ENCODE results near the gene PCAT7. TPM values are rescaled to one million over a fixed set of nuclear protein-coding genes. Genes with fewer than 3 reads are reported as not detected.
"Not testable (repeated sequence)": the region's sequence is repeated elsewhere in the genome, so short reads cannot be mapped to it uniquely, and the experiment has no call there.

Gene PCAT7
- total and polyA plus RNA-seq, 2 donors (not counting 3 experiments of a cell fraction or from before 2014, with no cell fraction given), result not detected

- Histone ChIP-seq H3K9me1 (replicated peaks; ENCODE audit: control insufficient read depth, extremely low read depth, insufficient read depth, low read length) (no peaks in the 10 kb centered on the region), H4K20me1 (replicated peaks; ENCODE audit: control insufficient read depth, extremely low read depth, insufficient read depth, low read length) (no peaks in the 10 kb centered on the region), H3K27ac (ENCODE audit: insufficient read depth, low read depth, low read length) (no peak overlapping the region), H3K9ac (replicated peaks; ENCODE audit: extremely low read depth, insufficient read depth, low read length) (no peak overlapping the region), H2AFZ (ENCODE audit: low read depth, low read length) (no peak overlapping the region), H3K4me2 (ENCODE audit: insufficient read depth, low read length) (no peak overlapping the region), H3K4me1 (ENCODE audit: control insufficient read depth, extremely low read depth, insufficient read depth, low read length) (no peaks in the 10 kb centered on the region), H3K9me3 (replicated peaks; ENCODE audit: control insufficient read depth, insufficient read depth, low read length) (no peaks in the 10 kb centered on the region), H3K27me3 (ENCODE audit: control insufficient read depth in 2 of 2, insufficient read depth in 2 of 2, low read length in 2 of 2) (no peaks in the 10 kb centered on the region), H3K4me3 (replicated peaks in 1 of 3; ENCODE audit: insufficient read depth in 1 of 3, low read depth in 1 of 3, low read length in 3 of 3) (no peak overlapping the region), H3K36me3 (ENCODE audit: control insufficient read depth in 2 of 2, extremely low read depth in 1 of 2, insufficient read depth in 2 of 2, low read length in 2 of 2) (no peaks in the 10 kb centered on the region), H3K79me2 (ENCODE audit: control insufficient read depth, insufficient read depth, low read length) (no peaks in the 10 kb centered on the region)
- BruUV-seq (replicated peaks), result no TSS peak
- TF ChIP-seq MYC (IDR thresholded peaks at IDR 0.05; ENCODE audit: low read depth, low read length), result no peak
- no peak for TF ChIP-seq JUN (IDR thresholded peaks at IDR 0.05; ENCODE audit: borderline replicate concordance, insufficient read depth, insufficient read length, low read depth)
- TF ChIP-seq POLR2A (IDR thresholded peaks at IDR 0.05; ENCODE audit: low read depth, low read length), result no peak
- TF ChIP-seq EZH2 (IDR thresholded peaks at IDR 0.05; ENCODE audit: borderline replicate concordance, low read depth, low read length, severe bottlenecking), result no peak
- TF ChIP-seq POLR2AphosphoS5 (IDR thresholded peaks at IDR 0.05; ENCODE audit: insufficient read depth, low read depth, low read length), result no peak
- TF ChIP-seq FOS (IDR thresholded peaks at IDR 0.05; ENCODE audit: borderline replicate concordance, insufficient read depth, low read length), result no peak
- TF ChIP-seq MAX (IDR thresholded peaks at IDR 0.05; ENCODE audit: insufficient read depth, insufficient read length), result no peak
- no peak for TF ChIP-seq CTCF (IDR thresholded peaks at IDR 0.05; ENCODE audit: extremely low read depth in 1 of 2, insufficient read depth in 1 of 2, low read depth in 1 of 2, low read length in 2 of 2)
- no peak for TF ChIP-seq GATA2 (IDR thresholded peaks at IDR 0.05; ENCODE audit: insufficient read depth, insufficient read length, low read depth, low read length)
- ChIA-PET POLR2A (no interaction called here), CTCF (no interaction called here)
- dilution Hi-C loops (cut with MboI; ENCODE audit: extremely low pct_ligation_motif_present, low sequenced_read_pairs), result no loop called here
- intact Hi-C loops (cut with micrococcal nuclease), result no loop called here
- no peak for FAIRE-seq
- no peak for DNase-seq (ENCODE audit: low read depth, low spot score)
These were observed 16.0 kb upstream of the PCAT7 start for GRCh38 chr9:94538908-94539307.

- H3K79me2 ChIP-seq (ENCODE audit: control insufficient read depth, insufficient read depth, low read length); POLR2A ChIA-PET; DNase-seq (ENCODE audit: low read depth, low spot score); FAIRE-seq; H3K9me1 ChIP-seq (replicated peaks; ENCODE audit: control insufficient read depth, extremely low read depth, insufficient read depth, low read length); H3K9ac ChIP-seq (replicated peaks; ENCODE audit: extremely low read depth, insufficient read depth, low read length); dilution Hi-C loops (cut with MboI; ENCODE audit: extremely low pct_ligation_motif_present, low sequenced_read_pairs); H2AFZ ChIP-seq (ENCODE audit: low read depth, low read length); H3K27ac ChIP-seq (ENCODE audit: insufficient read depth, low read depth, low read length); H3K4me2 ChIP-seq (ENCODE audit: insufficient read depth, low read length); H3K4me1 ChIP-seq (ENCODE audit: control insufficient read depth, extremely low read depth, insufficient read depth, low read length); H3K4me3 ChIP-seq (replicated peaks in 1 of 3; ENCODE audit: insufficient read depth in 1 of 3, low read depth in 1 of 3, low read length in 3 of 3); H3K27me3 ChIP-seq (ENCODE audit: control insufficient read depth in 2 of 2, insufficient read depth in 2 of 2, low read length in 2 of 2); intact Hi-C loops (cut with micrococcal nuclease); H4K20me1 ChIP-seq (replicated peaks; ENCODE audit: control insufficient read depth, extremely low read depth, insufficient read depth, low read length); CTCF ChIA-PET; H3K36me3 ChIP-seq (ENCODE audit: control insufficient read depth in 2 of 2, extremely low read depth in 1 of 2, insufficient read depth in 2 of 2, low read length in 2 of 2); BruUV-seq (replicated peaks); H3K9me3 ChIP-seq (replicated peaks; ENCODE audit: control insufficient read depth, insufficient read depth, low read length): not testable (repeated sequence)
These were observed 10.5 kb upstream of the PCAT7 start for GRCh38 chr9:94544335-94544734.
